ENCODE measurements around the gene NGEF.

NGEF gene

GRCh38 chr2:232833830-232834229, 179.2 kb downstream of the NGEF start:
- DNase-seq (ENCODE audit: low read depth): no peak

GRCh38 chr2:232831496-232831895, 181.6 kb downstream of the NGEF start:
- no peak for DNase-seq (ENCODE audit: low read depth)

- DNase-seq (ENCODE audit: low read depth): no peak
Observed at GRCh38 chr2:232829988-232830387, 183.1 kb downstream of the NGEF start.
